ENCODE data around the gene DNM2. TPM values are rescaled to one million over a fixed set of nuclear protein-coding genes. Genes with fewer than 3 reads are reported as not detected.

DNM2 gene
- total and polyA plus RNA-seq, 2 of the 13 experiments (the other 11 are each of a cell fraction or from before 2014, with no cell fraction given), result 41.7 to 59.8 TPM

DNA sequence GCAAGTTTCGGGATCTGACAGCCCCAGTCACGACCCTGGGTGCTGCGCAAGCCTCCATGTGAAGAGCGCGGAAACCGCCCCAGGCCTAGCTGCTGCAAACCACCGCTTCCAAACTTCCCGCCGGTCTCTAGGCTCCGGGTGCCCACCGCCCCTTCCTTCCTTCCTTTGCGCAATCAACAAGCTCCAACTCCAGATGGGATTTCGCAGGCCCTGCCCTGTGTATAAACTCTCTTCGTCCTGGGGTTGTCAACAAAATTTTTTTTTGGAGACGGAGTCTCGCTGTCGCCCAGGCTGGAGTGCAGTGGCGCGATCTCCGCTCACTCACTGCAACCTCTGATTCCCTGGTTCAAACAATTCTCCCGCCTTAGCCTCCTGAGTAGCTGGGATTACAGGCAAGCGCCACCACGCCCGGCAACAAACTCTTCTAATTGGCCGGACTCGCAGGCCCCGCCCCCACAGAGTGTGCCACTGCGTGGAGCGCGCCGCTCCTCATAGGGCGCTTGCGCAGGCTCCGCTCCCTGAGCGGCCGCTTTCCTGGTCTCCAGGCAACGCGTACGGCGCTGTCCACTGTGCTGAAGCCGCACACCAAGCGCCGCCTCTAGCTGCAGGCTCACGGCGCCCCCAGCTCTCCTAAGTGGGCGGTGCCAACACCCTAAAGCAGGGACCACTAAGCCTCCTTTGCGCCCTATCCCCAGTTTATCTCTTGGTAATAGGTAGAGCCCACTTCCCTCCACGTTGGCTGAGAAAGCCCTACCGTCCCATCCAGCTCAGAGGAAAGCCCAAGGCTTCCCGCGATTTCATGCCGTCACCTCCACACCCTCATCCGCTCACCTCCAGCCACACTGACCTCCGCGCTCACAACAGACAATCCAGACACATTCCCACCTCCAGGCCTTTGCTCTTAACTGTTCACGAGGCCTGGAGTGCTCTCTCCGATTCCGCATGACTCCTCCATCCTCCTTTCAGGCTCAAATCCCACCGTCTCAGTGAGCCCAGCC is 22.2 kb upstream of the DNM2 start:
- Histone ChIP-seq H3K4me2 (ENCODE audit: low read depth, low read length) (peak overlapping the region; percentile 51), H4K20me1 (ENCODE audit: insufficient read depth, low read length) (peaks cover 19% of the 10 kb centered on the region; the same call in 1 of the 2 replicates), H3K27me3 (ENCODE audit: control insufficient read depth in 1 of 2, insufficient read depth in 2 of 2, low read length in 2 of 2) (peaks cover 0 to 3% of the 10 kb centered on the region in 2 experiments; a peak in 1 of 5 replicates), H2AFZ (ENCODE audit: low read length) (no peak overlapping the region), H3K9ac (ENCODE audit: insufficient read depth, low read depth, low read length) (no peak overlapping the region), H3K4me1 (ENCODE audit: insufficient read depth, low read length) (peaks cover 19% of the 10 kb centered on the region), H3K79me2 (ENCODE audit: insufficient read depth, low read length) (no peaks in the 10 kb centered on the region), H3K4me3 (replicated peaks in 1 of 3; ENCODE audit: insufficient read depth in 1 of 3, low read depth in 2 of 3, low read length in 3 of 3) (peak overlapping the region in 1 of 3 experiments; percentile 18; a peak in 1 of 6 replicates), H3K27ac (ENCODE audit: extremely low read length, insufficient read depth, low read length) (no peak overlapping the region), H3K9me3 (ENCODE audit: low read length) (no peaks in the 10 kb centered on the region), H3K36me3 (replicated peaks in 1 of 2; ENCODE audit: control insufficient read depth in 1 of 2, insufficient read depth in 2 of 2, low read length in 2 of 2) (peaks cover 8 to 18% of the 10 kb centered on the region in 2 experiments; a peak in 4 of 5 replicates)
- POLR2A ChIA-PET, result interaction anchor here (1.0 to 1.2 kb wide), 2 partner anchors 22 to 140 kb away, joined by 3 to 5 read pairs; partner anchors contain the start of gene DNM2
- 47% methylated on average over 54 of the region's 59 CpGs for WGBS (ENCODE audit: low lambda C conversion rate)
- DNase-seq (ENCODE audit: low spot score) (peak; percentile 84), FAIRE-seq (peak; percentile 56), ATAC-seq (peak; percentile 91)
- in situ Hi-C loops (cut with HindIII; ENCODE audit: extremely low pct_ligation_motif_present, low pct_unique_long_range_greater_than_20kb), result no loop called here
- BruUV-seq (replicated peaks), result no TSS peak
- CTCF ChIA-PET (ENCODE audit: low intra/inter-chr PET ratio, low total read pairs), result no interaction called here
- intact Hi-C loops (cut with micrococcal nuclease; ENCODE audit: unreplicated experiment), result loop anchor here (5.0 kb wide), 1 partner anchor 223 kb away; no protein-coding TSS in a partner anchor
- TF ChIP-seq HMG20A (CRISPR knock-in tag; IDR thresholded peaks at IDR 0.05; ENCODE audit: borderline replicate concordance), result no peak
- TF ChIP-seq ETV6 (CRISPR knock-in tag; conservative IDR thresholded peaks at IDR 0.05), result peak; percentile 95
- TF ChIP-seq LCORL (IDR thresholded peaks at IDR 0.05), result no peak
- peak; percentile 50; the same call in 1 of the 2 replicates for TF ChIP-seq LCORL (CRISPR knock-in tag; IDR thresholded peaks at IDR 0.05)
- no peak for TF ChIP-seq PHF5A (CRISPR knock-in tag; IDR thresholded peaks at IDR 0.05; ENCODE audit: low read depth, unreplicated experiment)
- peak; percentile 85 for TF ChIP-seq JARID2 (CRISPR knock-in tag; IDR thresholded peaks at IDR 0.05; ENCODE audit: insufficient replicate concordance)
- TF ChIP-seq FOSL1 (CRISPR knock-in tag; IDR thresholded peaks at IDR 0.05; ENCODE audit: borderline replicate concordance), result 0 out of 2 replicates have a peak, but pooled peaks have one; percentile 9
- TF ChIP-seq ZBTB37 (CRISPR knock-in tag; IDR thresholded peaks at IDR 0.05), result no peak
- peak; percentile 66; the same call in 1 of the 2 replicates for TF ChIP-seq CBX5 (CRISPR knock-in tag; IDR thresholded peaks at IDR 0.05; ENCODE audit: borderline replicate concordance)
- TF ChIP-seq MAFG (CRISPR knock-in tag; IDR thresholded peaks at IDR 0.05), result no peak
- peak; percentile 54; the same call in 1 of the 2 replicates for TF ChIP-seq ZBTB21 (CRISPR knock-in tag; IDR thresholded peaks at IDR 0.05)
- TF ChIP-seq RBM39 (IDR thresholded peaks at IDR 0.05; ENCODE audit: low read depth, low read length, poor library complexity, severe bottlenecking), result no peak
- TF ChIP-seq ZIK1 (CRISPR knock-in tag; IDR thresholded peaks at IDR 0.05; ENCODE audit: borderline replicate concordance, low read depth), result peak; percentile 82; the same call in 1 of the 2 replicates
- TF ChIP-seq, protein P1, sequence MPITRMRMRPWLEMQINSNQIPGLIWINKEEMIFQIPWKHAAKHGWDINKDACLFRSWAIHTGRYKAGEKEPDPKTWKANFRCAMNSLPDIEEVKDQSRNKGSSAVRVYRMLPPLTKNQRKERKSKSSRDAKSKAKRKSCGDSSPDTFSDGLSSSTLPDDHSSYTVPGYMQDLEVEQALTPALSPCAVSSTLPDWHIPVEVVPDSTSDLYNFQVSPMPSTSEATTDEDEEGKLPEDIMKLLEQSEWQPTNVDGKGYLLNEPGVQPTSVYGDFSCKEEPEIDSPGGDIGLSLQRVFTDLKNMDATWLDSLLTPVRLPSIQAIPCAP (CRISPR knock-in tag; IDR thresholded peaks at IDR 0.05; ENCODE audit: low read depth), result 0 out of 2 replicates have a peak, but pooled peaks have one; percentile 29
- TF ChIP-seq, protein P2, sequence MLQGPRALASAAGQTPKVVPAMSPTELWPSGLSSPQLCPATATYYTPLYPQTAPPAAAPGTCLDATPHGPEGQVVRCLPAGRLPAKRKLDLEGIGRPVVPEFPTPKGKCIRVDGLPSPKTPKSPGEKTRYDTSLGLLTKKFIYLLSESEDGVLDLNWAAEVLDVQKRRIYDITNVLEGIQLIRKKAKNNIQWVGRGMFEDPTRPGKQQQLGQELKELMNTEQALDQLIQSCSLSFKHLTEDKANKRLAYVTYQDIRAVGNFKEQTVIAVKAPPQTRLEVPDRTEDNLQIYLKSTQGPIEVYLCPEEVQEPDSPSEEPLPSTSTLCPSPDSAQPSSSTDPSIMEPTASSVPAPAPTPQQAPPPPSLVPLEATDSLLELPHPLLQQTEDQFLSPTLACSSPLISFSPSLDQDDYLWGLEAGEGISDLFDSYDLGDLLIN (CRISPR knock-in tag; IDR thresholded peaks at IDR 0.05; ENCODE audit: borderline replicate concordance), result peak; percentile 56; the same call in 1 of the 2 replicates
- TF ChIP-seq, protein P3, sequence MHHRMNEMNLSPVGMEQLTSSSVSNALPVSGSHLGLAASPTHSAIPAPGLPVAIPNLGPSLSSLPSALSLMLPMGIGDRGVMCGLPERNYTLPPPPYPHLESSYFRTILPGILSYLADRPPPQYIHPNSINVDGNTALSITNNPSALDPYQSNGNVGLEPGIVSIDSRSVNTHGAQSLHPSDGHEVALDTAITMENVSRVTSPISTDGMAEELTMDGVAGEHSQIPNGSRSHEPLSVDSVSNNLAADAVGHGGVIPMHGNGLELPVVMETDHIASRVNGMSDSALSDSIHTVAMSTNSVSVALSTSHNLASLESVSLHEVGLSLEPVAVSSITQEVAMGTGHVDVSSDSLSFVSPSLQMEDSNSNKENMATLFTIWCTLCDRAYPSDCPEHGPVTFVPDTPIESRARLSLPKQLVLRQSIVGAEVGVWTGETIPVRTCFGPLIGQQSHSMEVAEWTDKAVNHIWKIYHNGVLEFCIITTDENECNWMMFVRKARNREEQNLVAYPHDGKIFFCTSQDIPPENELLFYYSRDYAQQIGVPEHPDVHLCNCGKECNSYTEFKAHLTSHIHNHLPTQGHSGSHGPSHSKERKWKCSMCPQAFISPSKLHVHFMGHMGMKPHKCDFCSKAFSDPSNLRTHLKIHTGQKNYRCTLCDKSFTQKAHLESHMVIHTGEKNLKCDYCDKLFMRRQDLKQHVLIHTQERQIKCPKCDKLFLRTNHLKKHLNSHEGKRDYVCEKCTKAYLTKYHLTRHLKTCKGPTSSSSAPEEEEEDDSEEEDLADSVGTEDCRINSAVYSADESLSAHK (CRISPR knock-in tag; IDR thresholded peaks at IDR 0.05; ENCODE audit: borderline replicate concordance), result peak; percentile 92

Data from HepG2 (cell line).